Measurements from ENCODE around the gene SETD5. TPM values are rescaled to one million over a fixed set of nuclear protein-coding genes. Genes with fewer than 3 reads are reported as not detected.

SETD5 gene
- total RNA-seq, 1 donor from 2014 or later = 239 TPM

GRCh38 chr3:9398700-9399336 lies 1.4 kb downstream of the SETD5 start:
- Histone ChIP-seq H3K4me1 (peaks cover 12 to 61% of the 10 kb centered on the region in 2 donors), H3K36me3 (peaks cover 0 to 2% of the 10 kb centered on the region in 2 donors), H3K4me3 (peak overlapping the region; percentile 89 to 97), H3K27ac (peak overlapping the region; percentile 100), H3K9me3 (no peaks in the 10 kb centered on the region), H3K27me3 (no peaks in the 10 kb centered on the region)
- no peak for TF ChIP-seq CTCF (IDR thresholded peaks at IDR 0.05)
- intact Hi-C loops (cut with DNase I) = loop anchor here (1.0 to 10.0 kb wide), 3 partner anchors 23 to 613 kb away; partner anchors contain the start of gene IL17RC
- DNase-seq (ENCODE audit: low spot score in 2 of 2) = no peak

GRCh38 chr3:9399337-9399703 lies 1.9 kb downstream of the SETD5 start:
- Histone ChIP-seq H3K4me1 (peaks cover 12 to 59% of the 10 kb centered on the region in 2 donors), H3K36me3 (no peaks in the 10 kb centered on the region), H3K9me3 (no peaks in the 10 kb centered on the region), H3K27me3 (no peaks in the 10 kb centered on the region), H3K4me3 (peak overlapping the region; percentile 89 to 97), H3K27ac (peak overlapping the region; percentile 100)
- intact Hi-C loops (cut with DNase I) = loop anchor here (1.0 to 10.0 kb wide), 3 partner anchors 23 to 613 kb away; partner anchors contain the start of gene IL17RC
- DNase-seq (ENCODE audit: low spot score in 2 of 2) = no peak
- TF ChIP-seq CTCF (IDR thresholded peaks at IDR 0.05) = no peak

- H3K27ac ChIP-seq = peak overlapping the region; percentile 100
- no peaks in the 10 kb centered on the region for H3K9me3 ChIP-seq
- intact Hi-C loops (cut with DNase I) = loop anchor here (1.0 to 10.0 kb wide), 3 partner anchors 23 to 613 kb away; partner anchors contain the start of gene IL17RC
- DNase-seq (ENCODE audit: low spot score in 2 of 2) = peak; percentile 65 to 88
- peak overlapping the region; percentile 89 to 97 for H3K4me3 ChIP-seq
- H3K4me1 ChIP-seq = peaks cover 12 to 58% of the 10 kb centered on the region in 2 donors
- TF ChIP-seq CTCF (IDR thresholded peaks at IDR 0.05) = no peak
- no peaks in the 10 kb centered on the region for H3K36me3 ChIP-seq
- H3K27me3 ChIP-seq = no peaks in the 10 kb centered on the region
Measured at GRCh38 chr3:9399746-9400145, 2.3 kb downstream of the SETD5 start.

GRCh38 chr3:9400616-9401015 lies 3.2 kb downstream of the SETD5 start:
- H3K4me3 ChIP-seq = peak overlapping the region; percentile 4 to 97
- H3K4me1 ChIP-seq = peaks cover 15 to 56% of the 10 kb centered on the region in 2 donors
- H3K36me3 ChIP-seq = no peaks in the 10 kb centered on the region
- DNase-seq (ENCODE audit: low spot score in 2 of 2) = no peak
- no peaks in the 10 kb centered on the region for H3K27me3 ChIP-seq
- no peak for TF ChIP-seq CTCF (IDR thresholded peaks at IDR 0.05)
- no peaks in the 10 kb centered on the region for H3K9me3 ChIP-seq
- peak overlapping the region; percentile 100 for H3K27ac ChIP-seq
- intact Hi-C loops (cut with DNase I) = no loop called here

GRCh38 chr3:9401986-9402385 lies 4.6 kb downstream of the SETD5 start:
- no peak for DNase-seq (ENCODE audit: low spot score in 2 of 2)
- H3K27me3 ChIP-seq = no peaks in the 10 kb centered on the region
- no peak for TF ChIP-seq CTCF (IDR thresholded peaks at IDR 0.05)
- H3K36me3 ChIP-seq = no peaks in the 10 kb centered on the region
- H3K4me3 ChIP-seq = peak overlapping the region; percentile 2 to 20
- H3K27ac ChIP-seq = peak overlapping the region; percentile 100
- H3K9me3 ChIP-seq = no peaks in the 10 kb centered on the region
- H3K4me1 ChIP-seq = peaks cover 15 to 61% of the 10 kb centered on the region in 2 donors
- intact Hi-C loops (cut with DNase I) = no loop called here

Data from ascending aorta (tissue), 2 donors.